B cell (primary cell): Measurements from ENCODE around the gene MAP2K6. TPM values are rescaled to one million over a fixed set of nuclear protein-coding genes. Genes with fewer than 3 reads are reported as not detected.

Experiments used
- ATAC-seq: fragments of 200-7000 bp; cut with Tn5 transposase; one replicate; pipeline ENCODE4 v1.10.0; 2021; ENCODE audit warnings: low read depth, mild to moderate bottlenecking, moderate number of reproducible peaks, moderate library complexity
- CTCF ChIA-PET: fragments of 350-600 bp; sonication (Branson Sonifier 250); formaldehyde crosslinking; loops from one replicate; lab custom pipeline; 2021; ENCODE audit warnings: antibody characterized with exemption, inconsistent platforms; lab: Charles Lee
- POLR2A ChIA-PET: fragments of 350-600 bp; sonication (Branson Sonifier 250); formaldehyde crosslinking; loops from one replicate; lab custom pipeline; 2021; ENCODE audit warnings: antibody characterized with exemption; lab: Charles Lee
- DNase-seq: peaks from one replicate; pipeline ENCODE4 v3.0.0; 2013
- H2AFZ ChIP-seq: 2 replicates; pipeline ENCODE4 v1.6.1; 2012; ENCODE audit warnings: mild to moderate bottlenecking, low read depth, low read length; ENCODE audit not compliant: insufficient read depth, poor library complexity, severe bottlenecking
- H3K27ac ChIP-seq, 2 donors: 1 replicate in 1 of 2; 2 replicates in 1 of 2; pipeline ENCODE4 v1.5.1; 2012 to 2013; ENCODE audit warnings: low read length in 2 of 2, mild to moderate bottlenecking in 2 of 2, moderate library complexity in 1 of 2
- H3K27me3 ChIP-seq, 4 experiments: fragments of 200-600 bp in 1 of 4; sonication (generic) in 1 of 4; replicated peaks in 1 of 4; 1 replicate in 2 of 4; 2 replicates in 2 of 4; pipeline versions ENCODE4 v1.6.1 to v1.7.0; 2013 to 2016; ENCODE audit warnings: low read length in 3 of 4, mild to moderate bottlenecking in 2 of 4, mixed read lengths in 1 of 4, moderate library complexity in 1 of 4; ENCODE audit not compliant: insufficient read depth in 4 of 4, control insufficient read depth in 3 of 4; ENCODE audit errors: control extremely low read depth in 1 of 4
- H3K36me3 ChIP-seq, 2 experiments: replicated peaks in 1 of 2; 1 replicate in 1 of 2; 2 replicates in 1 of 2; pipeline versions ENCODE4 v1.6.1 to v1.7.1; 2013; ENCODE audit warnings: low read length in 1 of 2; ENCODE audit not compliant: insufficient read depth in 2 of 2, control insufficient read depth in 1 of 2; ENCODE audit errors: control extremely low read depth in 1 of 2, extremely low read depth in 1 of 2
- H3K4me1 ChIP-seq, 2 donors: fragments of 200-600 bp in 1 of 2; sonication (generic) in 1 of 2; 1 replicate in 1 of 2; 2 replicates in 1 of 2; pipeline versions ENCODE4 v1.5.1 to v1.6.1; 2013 to 2017; ENCODE audit warnings: low read length in 2 of 2; ENCODE audit not compliant: control insufficient read depth in 2 of 2, insufficient read depth in 2 of 2
- H3K4me2 ChIP-seq: replicated peaks from 2 replicates; pipeline ENCODE3; 2012; ENCODE audit warnings: mild to moderate bottlenecking, low read depth, low read length; ENCODE audit not compliant: poor library complexity, severe bottlenecking
- H3K4me3 ChIP-seq, 5 experiments: fragments of 200-600 bp in 1 of 5; sonication (generic) in 1 of 5; 1 replicate in 3 of 5; 2 replicates in 2 of 5; pipeline versions ENCODE4 v1.5.1 to v1.7.0; 2011 to 2016; ENCODE audit warnings: low read length in 4 of 5, mild to moderate bottlenecking in 4 of 5, low read depth in 2 of 5, control low read depth in 1 of 5, moderate library complexity in 1 of 5; ENCODE audit not compliant: insufficient read depth in 1 of 5; ENCODE audit errors: control extremely low read depth in 1 of 5, extremely low read depth in 1 of 5
- H3K79me2 ChIP-seq: fragments of 200-600 bp; sonication (generic); one replicate; pipeline ENCODE4 v1.6.0; 2016; ENCODE audit warnings: low read length; ENCODE audit not compliant: control insufficient read depth, insufficient read depth
- H3K9ac ChIP-seq: fragments of 200-600 bp; sonication (generic); 2 replicates; pipeline ENCODE4 v1.6.1; 2017; ENCODE audit warnings: mild to moderate bottlenecking, low read length, moderate library complexity
- H3K9me3 ChIP-seq, 3 donors: one replicate each; pipeline versions ENCODE4 v1.6.1 to v1.7.1; 2013; ENCODE audit warnings: low read length in 2 of 3; ENCODE audit not compliant: control insufficient read depth in 2 of 3, insufficient read depth in 1 of 3; ENCODE audit errors: control extremely low read depth in 1 of 3
- H4K20me1 ChIP-seq: 2 replicates; pipeline ENCODE4 v1.6.0; 2012; ENCODE audit warnings: mild to moderate bottlenecking, low read length; ENCODE audit not compliant: insufficient read depth, control insufficient read depth, poor library complexity, severe bottlenecking
- H3K27ac Mint-ChIP-seq: one replicate; pipeline ENCODE4 v1.8.0; 2021; ENCODE audit warnings: mixed read lengths
- H3K27me3 Mint-ChIP-seq: one replicate; pipeline ENCODE4 v1.8.0; 2021; ENCODE audit warnings: mixed read lengths
- H3K4me1 Mint-ChIP-seq: one replicate; pipeline ENCODE4 v1.8.0; 2021; ENCODE audit warnings: mixed read lengths
- H3K4me3 Mint-ChIP-seq: one replicate; pipeline ENCODE4 v1.8.0; 2021; ENCODE audit warnings: mixed read lengths
- H3K9me3 Mint-ChIP-seq: one replicate; pipeline ENCODE4 v1.8.0; 2022; ENCODE audit warnings: mixed read lengths; ENCODE audit not compliant: insufficient read depth
- CTCF ChIP-seq: fragments of 200-600 bp; IDR thresholded peaks from one replicate; pipeline ENCODE4 v1.8.0; 2022; ENCODE audit warnings: antibody characterized with exemption, mild to moderate bottlenecking
- EZH2 ChIP-seq: IDR thresholded peaks from 2 replicates; pipeline ENCODE4 v1.6.1; 2012; ENCODE audit warnings: borderline replicate concordance, low read depth, mild to moderate bottlenecking, moderate library complexity, low read length; ENCODE audit not compliant: insufficient read depth, poor library complexity, severe bottlenecking
- WGBS: methylation state at CpG from one replicate; pipeline ENCODE4 v1.1.5; 2013; ENCODE audit warnings: missing lambda C conversion rate; ENCODE audit not compliant: insufficient coverage; 5-methylcytosine and 5-hydroxymethylcytosine counted together
- intact Hi-C: fragments of 100-400 bp; cut with micrococcal nuclease; formaldehyde crosslinking; loops from one replicate; pipeline ENCODE4 v1.10.0; 2022
- polyA plus RNA-seq: library from polyadenylated mRNA; depleted of rRNA; stranded (reverse); fragments of >200 nt; gene quantifications from 2 replicates; pipeline ENCODE4 v1.2.3, GENCODE V29; 2012
- total RNA-seq, 2 donors: library from RNA; stranded (reverse); fragments of 120-200 nt in 1 of 2; gene quantifications; 1 replicate in 1 of 2; 2 replicates in 1 of 2; pipeline versions ENCODE4 v1.2.3 to v1.2.4, GENCODE V29; 2013 to 2022

MAP2K6 gene
- total and polyA plus RNA-seq, 2 donors (not counting 1 experiment from before 2014, with no cell fraction given): 2.4 to 7.7 TPM

- H3K27me3 Mint-ChIP-seq: peaks cover 2% of the 10 kb centered on the region
- Histone ChIP-seq H3K9ac (no peak overlapping the region), H3K79me2 (no peaks in the 10 kb centered on the region), H3K4me2 (peak overlapping the region; percentile 37), H3K27ac (no peak overlapping the region), H4K20me1 (no peaks in the 10 kb centered on the region), H3K27me3 (no peaks in the 10 kb centered on the region), H2AFZ (no peak overlapping the region), H3K4me3 (no peak overlapping the region), H3K36me3 (no peaks in the 10 kb centered on the region), H3K4me1 (peaks cover 10 to 15% of the 10 kb centered on the region in 2 donors), H3K9me3 (peaks cover 0 to 7% (median 0%) of the 10 kb centered on the region in 3 donors)
- TF ChIP-seq EZH2 (no peak), CTCF (no peak)
- H3K9me3 Mint-ChIP-seq: no peaks in the 10 kb centered on the region
- intact Hi-C loops: no loop called here
- WGBS: no CpG with 5 or more reads among the region's 2 CpGs
- no peak overlapping the region for H3K27ac Mint-ChIP-seq
- POLR2A ChIA-PET: no interaction called here
- ATAC-seq (no peak), DNase-seq (no peak)
- H3K4me1 Mint-ChIP-seq: peaks cover 13% of the 10 kb centered on the region
- CTCF ChIA-PET: no interaction called here
- H3K4me3 Mint-ChIP-seq: no peak overlapping the region
These were observed 39.3 kb upstream of the MAP2K6 start for GRCh38 chr17:69375229-69375628.

GRCh38 chr17:69388822-69389442 lies 25.6 kb upstream of the MAP2K6 start:
- H3K27me3 ChIP-seq: no peaks in the 10 kb centered on the region
- no peaks in the 10 kb centered on the region for H3K79me2 ChIP-seq
- H3K4me3 ChIP-seq: no peak overlapping the region
- no peak for TF ChIP-seq EZH2
- TF ChIP-seq CTCF: no peak
- H3K27me3 Mint-ChIP-seq: peaks cover 32% of the 10 kb centered on the region
- ATAC-seq (no peak), DNase-seq (no peak)
- H3K4me2 ChIP-seq: no peak overlapping the region
- POLR2A ChIA-PET: no interaction called here
- H3K27ac ChIP-seq: no peak overlapping the region
- no peaks in the 10 kb centered on the region for H4K20me1 ChIP-seq
- no peaks in the 10 kb centered on the region for H3K4me1 ChIP-seq
- no peak overlapping the region for H3K9ac ChIP-seq
- H3K4me3 Mint-ChIP-seq: no peak overlapping the region
- no peak overlapping the region for H2AFZ ChIP-seq
- no peaks in the 10 kb centered on the region for H3K36me3 ChIP-seq
- no peaks in the 10 kb centered on the region for H3K4me1 Mint-ChIP-seq
- intact Hi-C loops: no loop called here
- no peaks in the 10 kb centered on the region for H3K9me3 ChIP-seq
- CTCF ChIA-PET: no interaction called here
- WGBS: no CpG with 5 or more reads among the region's 7 CpGs
- H3K9me3 Mint-ChIP-seq: no peaks in the 10 kb centered on the region
- no peak overlapping the region for H3K27ac Mint-ChIP-seq
